Stimulated activated memory B cell treated with anti-CD40 and anti-IgM and Interleukin-4, amounts not matched to agents 10 μg/mL and 1 μg/mL and 100 μg/mL, for 72 hours (primary cell): ENCODE measurements around the gene CARM1.
"Not testable (repeated sequence)": the region's sequence is repeated elsewhere in the genome, so short reads cannot be mapped to it uniquely, and the experiment has no call there.

Source experiments
- ATAC-seq: fragments of 150-1000 bp; cut with Tn5 transposase; 2 replicates; pipeline ENCODE4 v1.10.0; 2021
- H3K27ac Mint-ChIP-seq: one replicate; pipeline ENCODE4 v1.8.0; 2022; ENCODE audit warnings: mild to moderate bottlenecking, mixed read lengths
- H3K27me3 Mint-ChIP-seq: one replicate; pipeline ENCODE4 v1.8.0; 2022; ENCODE audit warnings: mixed read lengths
- H3K36me3 Mint-ChIP-seq: one replicate; pipeline ENCODE4 v1.8.0; 2022; ENCODE audit warnings: mixed read lengths
- H3K4me1 Mint-ChIP-seq: one replicate; pipeline ENCODE4 v1.8.0; 2022; ENCODE audit warnings: mixed read lengths
- H3K4me3 Mint-ChIP-seq: one replicate; pipeline ENCODE4 v1.8.0; 2022; ENCODE audit warnings: mild to moderate bottlenecking, moderate library complexity, mixed read lengths
- H3K9me3 Mint-ChIP-seq: one replicate; pipeline ENCODE4 v1.8.0; 2022; ENCODE audit warnings: mixed read lengths

The CARM1 gene

GRCh38 chr19:10836479-10837330 is 34.6 kb upstream of the CARM1 start:
- Mint-ChIP-seq H3K4me3 (peak overlapping the region; percentile 92), H3K36me3 (peaks cover 22% of the 10 kb centered on the region), H3K9me3 (peaks cover 16% of the 10 kb centered on the region), H3K27me3 (no peaks in the 10 kb centered on the region), H3K4me1 (peaks cover 17% of the 10 kb centered on the region), H3K27ac (peak overlapping the region; percentile 99)
- peak; percentile 49 for ATAC-seq

- not testable (repeated sequence) for H3K27ac Mint-ChIP-seq, ATAC-seq, H3K4me3 Mint-ChIP-seq, H3K27me3 Mint-ChIP-seq
- Mint-ChIP-seq H3K36me3 (peaks cover 16% of the 10 kb centered on the region), H3K4me1 (peaks cover 17% of the 10 kb centered on the region), H3K9me3 (peaks cover 16% of the 10 kb centered on the region)
Measured at GRCh38 chr19:10837649-10838048, 33.7 kb upstream of the CARM1 start.

GRCh38 chr19:10838377-10838776 is 33.0 kb upstream of the CARM1 start:
- Mint-ChIP-seq H3K27me3 (no peaks in the 10 kb centered on the region), H3K4me1 (peaks cover 17% of the 10 kb centered on the region), H3K27ac (no peak overlapping the region), H3K9me3 (peaks cover 16% of the 10 kb centered on the region), H3K4me3 (no peak overlapping the region), H3K36me3 (peaks cover 12% of the 10 kb centered on the region)
- ATAC-seq = no peak

GRCh38 chr19:10839114-10840050 is 32.0 kb upstream of the CARM1 start:
- Mint-ChIP-seq H3K4me3 (no peak overlapping the region), H3K27ac (no peak overlapping the region)

GRCh38 chr19:10842788-10843187 is 28.6 kb upstream of the CARM1 start:
- H3K4me1 Mint-ChIP-seq = no peaks in the 10 kb centered on the region
- peaks cover 8% of the 10 kb centered on the region for H3K27me3 Mint-ChIP-seq
- H3K9me3 Mint-ChIP-seq = peaks cover 11% of the 10 kb centered on the region
- peaks cover 5% of the 10 kb centered on the region for H3K36me3 Mint-ChIP-seq
- no peak for ATAC-seq
- no peak overlapping the region for H3K27ac Mint-ChIP-seq
- no peak overlapping the region for H3K4me3 Mint-ChIP-seq

More at GRCh38 chr19:10839114-10840050, 32.0 kb upstream of the CARM1 start:
- no peaks in the 10 kb centered on the region for H3K27me3 Mint-ChIP-seq
- no peak for ATAC-seq
- H3K4me1 Mint-ChIP-seq = peaks cover 17% of the 10 kb centered on the region
- H3K36me3 Mint-ChIP-seq = peaks cover 12% of the 10 kb centered on the region
- H3K9me3 Mint-ChIP-seq = peaks cover 16% of the 10 kb centered on the region

- Mint-ChIP-seq H3K27ac (no peak overlapping the region), H3K4me1 (peaks cover 8% of the 10 kb centered on the region), H3K4me3 (no peak overlapping the region), H3K36me3 (peaks cover 5% of the 10 kb centered on the region), H3K27me3 (peaks cover 41% of the 10 kb centered on the region), H3K9me3 (peaks cover 5% of the 10 kb centered on the region)
- ATAC-seq = no peak
Measured at GRCh38 chr19:10846500-10847202, 24.7 kb upstream of the CARM1 start.

GRCh38 chr19:10848230-10848856 is 23.0 kb upstream of the CARM1 start, which contains the start of gene C19orf38:
Gene C19orf38 (plus strand): TSS chr19:10848415. CDS start chr19:10848509, 94 bp downstream.
- Mint-ChIP-seq H3K4me1 (peaks cover 8% of the 10 kb centered on the region), H3K4me3 (peak within 1 kb of the TSS; percentile 9), H3K36me3 (peaks cover 5% of the 10 kb centered on the region), H3K27ac (peak within 1 kb of the TSS; percentile 41), H3K27me3 (peaks cover 41% of the 10 kb centered on the region), H3K9me3 (peaks cover 5% of the 10 kb centered on the region)
- ATAC-seq = peak; percentile 58

GRCh38 chr19:10850631-10851030 is 20.7 kb upstream of the CARM1 start:
- H3K36me3 Mint-ChIP-seq = peaks cover 5% of the 10 kb centered on the region
- H3K27ac Mint-ChIP-seq = no peak overlapping the region
- H3K4me3 Mint-ChIP-seq = no peak overlapping the region
- no peak for ATAC-seq
- H3K9me3 Mint-ChIP-seq = peaks cover 5% of the 10 kb centered on the region
- H3K4me1 Mint-ChIP-seq = peaks cover 8% of the 10 kb centered on the region
- peaks cover 41% of the 10 kb centered on the region for H3K27me3 Mint-ChIP-seq

GRCh38 chr19:10852098-10852800 is 19.1 kb upstream of the CARM1 start:
- H3K9me3 Mint-ChIP-seq = no peaks in the 10 kb centered on the region
- H3K4me3 Mint-ChIP-seq = no peak overlapping the region
- H3K36me3 Mint-ChIP-seq = no peaks in the 10 kb centered on the region
- peaks cover 32% of the 10 kb centered on the region for H3K27me3 Mint-ChIP-seq
- no peak overlapping the region for H3K27ac Mint-ChIP-seq
- H3K4me1 Mint-ChIP-seq = peaks cover 8% of the 10 kb centered on the region
- no peak for ATAC-seq

- no peak overlapping the region for H3K4me3 Mint-ChIP-seq
- no peaks in the 10 kb centered on the region for H3K9me3 Mint-ChIP-seq
- H3K27ac Mint-ChIP-seq = no peak overlapping the region
- ATAC-seq = no peak
- H3K36me3 Mint-ChIP-seq = no peaks in the 10 kb centered on the region
- H3K27me3 Mint-ChIP-seq = peaks cover 32% of the 10 kb centered on the region
- peaks cover 8% of the 10 kb centered on the region for H3K4me1 Mint-ChIP-seq
Measured at GRCh38 chr19:10852941-10853340, 18.4 kb upstream of the CARM1 start.

- H3K9me3 Mint-ChIP-seq = no peaks in the 10 kb centered on the region
- no peak for ATAC-seq
- no peak overlapping the region for H3K27ac Mint-ChIP-seq
- no peaks in the 10 kb centered on the region for H3K36me3 Mint-ChIP-seq
- H3K27me3 Mint-ChIP-seq = peaks cover 18% of the 10 kb centered on the region
- no peak overlapping the region for H3K4me3 Mint-ChIP-seq
- H3K4me1 Mint-ChIP-seq = no peaks in the 10 kb centered on the region
Measured at GRCh38 chr19:10854350-10855089, 16.8 kb upstream of the CARM1 start.

GRCh38 chr19:10855879-10856522 is 15.4 kb upstream of the CARM1 start:
- no peak for ATAC-seq
- Mint-ChIP-seq H3K36me3 (no peaks in the 10 kb centered on the region), H3K27me3 (peaks cover 3% of the 10 kb centered on the region), H3K27ac (no peak overlapping the region), H3K4me3 (no peak overlapping the region), H3K4me1 (no peaks in the 10 kb centered on the region), H3K9me3 (no peaks in the 10 kb centered on the region)

GRCh38 chr19:10856899-10857298 is 14.5 kb upstream of the CARM1 start:
- H3K27ac Mint-ChIP-seq, H3K9me3 Mint-ChIP-seq, H3K36me3 Mint-ChIP-seq, H3K27me3 Mint-ChIP-seq, ATAC-seq, H3K4me1 Mint-ChIP-seq, H3K4me3 Mint-ChIP-seq: not testable (repeated sequence)
